ENCODE measurements around the gene TMEM150B.
"Not testable (repeated sequence)": the region's sequence is repeated elsewhere in the genome, so short reads cannot be mapped to it uniquely, and the experiment has no call there.

The TMEM150B gene

DNA sequence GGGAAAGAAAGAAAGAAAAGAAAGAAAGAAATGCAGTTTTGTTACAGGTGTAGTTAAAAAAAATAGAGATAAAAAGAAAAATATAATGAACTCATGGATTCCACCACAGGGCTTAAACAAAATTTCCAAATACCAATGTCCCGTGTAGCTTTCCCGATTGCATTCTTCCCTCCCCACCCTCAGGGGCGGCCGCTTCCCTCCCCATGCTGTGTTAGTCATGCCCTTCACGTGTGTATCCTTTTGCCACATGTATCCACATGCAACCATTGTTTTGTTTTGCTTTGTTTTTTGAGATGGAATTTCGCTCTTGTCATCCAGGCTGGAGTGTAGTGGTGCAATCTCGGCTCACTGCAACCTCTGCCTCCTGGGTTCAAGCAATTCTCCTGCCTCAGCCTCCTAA is 11.0 kb upstream of the TMEM150B start:
- no peak for DNase-seq

DNA sequence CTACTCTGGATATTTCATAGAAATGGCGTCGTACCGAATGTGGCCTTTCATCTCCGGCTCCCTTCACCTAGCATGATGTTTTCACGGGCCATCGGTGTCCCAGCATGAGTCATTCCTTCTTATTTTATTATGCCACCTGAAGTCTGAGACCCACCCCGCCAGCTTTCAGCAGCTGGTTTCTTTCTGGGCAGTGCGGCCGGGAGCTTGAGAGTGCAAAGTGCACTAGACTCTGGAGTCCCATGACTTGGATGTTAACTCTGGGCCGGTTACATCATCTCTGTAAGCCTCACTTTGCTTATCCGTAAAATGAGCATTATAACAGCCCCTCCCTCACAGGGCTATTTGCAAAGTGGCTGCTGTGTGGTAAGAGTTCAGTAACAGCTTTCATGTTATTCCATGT is 8.7 kb upstream of the TMEM150B start:
- DNase-seq = no peak

GRCh38 chr19:55329791-55330190 is 4.7 kb upstream of the TMEM150B start:
- not testable (repeated sequence) for DNase-seq

DNA sequence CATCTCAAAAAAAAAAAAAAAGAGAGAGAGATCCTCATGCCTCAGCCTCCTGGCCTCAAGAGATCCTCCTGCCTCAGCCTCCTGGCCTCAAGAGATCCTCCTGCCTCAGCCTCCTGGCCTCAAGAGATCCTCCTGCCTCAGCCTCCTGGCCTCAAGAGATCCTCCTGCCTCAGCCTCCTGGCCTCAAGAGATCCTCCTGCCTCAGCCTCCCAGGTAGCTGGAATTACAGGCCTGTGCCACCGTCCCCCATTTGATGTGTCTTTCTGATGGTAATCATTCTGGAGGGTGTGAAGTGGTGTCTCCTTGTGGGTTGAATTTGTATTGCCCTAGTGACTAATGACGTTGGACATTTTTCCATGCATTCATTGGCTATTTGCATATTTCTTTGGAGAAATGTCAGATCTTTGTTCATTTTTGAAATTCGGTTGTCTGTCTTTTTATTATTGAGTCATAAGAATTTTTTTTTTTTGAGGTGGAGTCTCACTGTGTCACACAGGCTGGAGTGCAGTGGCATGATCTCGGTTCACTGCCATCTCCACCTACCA is 3.7 kb upstream of the TMEM150B start:
- peak; percentile 57 for DNase-seq

GRCh38 chr19:55324662-55325061 is 479 bp downstream of the TMEM150B start:
- no peak for DNase-seq

DNA sequence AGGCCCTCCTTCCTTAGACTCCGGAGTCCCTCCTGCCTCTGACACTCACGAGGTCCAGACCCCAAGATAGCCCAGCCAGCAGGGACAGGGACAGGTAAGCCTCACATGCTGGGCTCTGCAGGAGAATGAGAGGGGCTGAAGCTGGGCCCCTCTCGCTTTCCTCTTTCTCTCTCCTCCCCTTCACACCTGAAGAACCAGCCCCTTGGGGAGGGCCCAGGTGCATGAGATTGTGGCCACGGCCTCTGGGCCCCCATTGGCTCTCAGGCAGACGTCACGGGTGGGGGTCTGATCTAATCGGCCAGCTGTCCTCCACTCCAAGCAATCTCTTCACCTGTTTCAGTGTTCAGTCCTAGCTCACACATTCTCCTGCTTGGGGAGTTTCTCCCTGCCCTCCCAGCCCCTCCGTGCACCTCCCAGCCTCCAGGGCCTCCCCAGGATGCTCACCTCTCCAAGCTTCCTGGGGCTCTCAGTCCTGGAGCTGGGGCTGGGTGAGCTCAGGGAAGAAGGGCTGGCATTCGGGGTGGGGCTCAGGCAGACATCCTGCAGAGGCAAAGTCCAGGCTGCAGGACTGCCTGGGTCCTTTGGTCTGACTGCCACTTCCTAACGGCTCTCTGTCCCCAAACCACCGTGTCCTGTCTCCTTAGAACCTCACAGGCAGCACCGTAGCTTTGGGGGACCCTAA is 2.8 kb downstream of the TMEM150B start:
- no peak for DNase-seq

DNA sequence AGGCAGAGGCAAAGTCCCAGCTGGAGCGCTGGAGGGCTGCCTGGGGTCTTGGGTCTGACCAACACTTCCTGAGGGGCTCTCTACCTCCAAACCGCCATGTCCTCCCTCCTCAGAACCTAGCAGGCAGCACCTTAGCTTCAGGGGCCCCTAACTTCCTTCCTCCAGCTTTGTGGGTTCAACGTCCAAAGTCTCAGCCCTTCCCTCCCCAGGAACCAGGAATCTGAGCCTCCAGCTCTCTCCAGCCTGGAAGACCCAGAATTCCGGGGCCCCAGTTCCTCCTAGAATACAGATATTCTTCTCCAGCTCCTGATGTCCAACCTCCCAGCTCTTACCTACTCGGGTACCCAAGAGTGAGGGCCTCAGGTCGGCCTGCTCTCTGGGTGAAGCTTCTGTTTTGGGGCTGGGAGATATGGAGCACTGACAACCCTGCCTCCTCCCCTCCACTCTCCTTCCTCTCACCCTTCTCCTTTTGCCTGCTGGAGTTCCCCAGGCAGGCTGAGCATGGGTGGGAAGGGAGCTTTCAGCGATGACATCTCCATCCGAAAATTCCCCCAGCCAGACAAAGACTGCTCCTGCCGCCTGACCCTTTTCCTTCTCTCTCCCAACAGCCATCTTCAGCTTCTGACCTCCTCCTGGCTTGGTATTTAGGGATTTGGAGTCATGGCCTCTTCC is 3.5 kb downstream of the TMEM150B start:
- DNase-seq = no peak

- no peak for DNase-seq
Observed at GRCh38 chr19:55320844-55321419, 4.2 kb downstream of the TMEM150B start.

DNA sequence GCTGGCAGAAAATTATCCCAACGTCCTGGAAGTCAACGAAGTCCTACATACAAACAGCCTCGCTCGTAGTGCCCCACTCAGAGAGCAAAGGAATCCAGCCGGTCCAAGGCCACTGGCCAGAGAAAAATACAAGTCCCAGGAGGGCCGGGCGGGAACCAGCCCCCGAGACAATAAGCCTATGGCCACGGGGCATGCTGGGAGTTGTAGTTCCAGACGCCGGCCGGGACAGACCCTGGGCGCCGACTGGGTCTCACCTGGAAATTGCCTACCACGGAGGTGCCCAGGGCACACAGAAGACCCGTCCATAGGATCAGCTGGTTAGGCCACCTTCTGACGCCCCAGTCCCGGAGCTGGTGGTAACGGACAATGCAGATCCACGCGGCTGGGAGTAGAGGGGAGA is 5.4 kb downstream of the TMEM150B start:
- no peak for DNase-seq

DNA sequence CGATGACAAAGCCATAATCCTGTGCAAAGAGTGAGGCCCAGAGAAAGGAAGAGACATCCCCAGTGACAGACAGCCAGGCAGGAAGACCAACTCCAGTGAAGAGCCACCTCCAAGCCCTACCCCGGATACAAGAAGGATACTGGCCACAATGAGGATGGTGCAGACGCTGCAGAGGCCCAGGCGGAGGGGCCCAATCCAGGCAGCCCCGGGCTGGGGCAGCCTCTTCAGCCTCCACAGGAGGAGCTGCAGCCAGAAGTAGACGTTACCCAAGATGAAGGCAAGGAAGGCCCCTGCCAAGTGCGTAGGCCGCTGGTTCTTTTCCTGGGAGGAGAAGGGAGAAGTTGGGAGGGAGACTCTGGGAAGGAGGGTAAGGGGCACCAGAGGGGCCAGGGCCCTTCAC is 8.5 kb downstream of the TMEM150B start:
- no peak for DNase-seq

GRCh38 chr19:55315956-55316525 is 9.1 kb downstream of the TMEM150B start:
- DNase-seq = no peak

DNA sequence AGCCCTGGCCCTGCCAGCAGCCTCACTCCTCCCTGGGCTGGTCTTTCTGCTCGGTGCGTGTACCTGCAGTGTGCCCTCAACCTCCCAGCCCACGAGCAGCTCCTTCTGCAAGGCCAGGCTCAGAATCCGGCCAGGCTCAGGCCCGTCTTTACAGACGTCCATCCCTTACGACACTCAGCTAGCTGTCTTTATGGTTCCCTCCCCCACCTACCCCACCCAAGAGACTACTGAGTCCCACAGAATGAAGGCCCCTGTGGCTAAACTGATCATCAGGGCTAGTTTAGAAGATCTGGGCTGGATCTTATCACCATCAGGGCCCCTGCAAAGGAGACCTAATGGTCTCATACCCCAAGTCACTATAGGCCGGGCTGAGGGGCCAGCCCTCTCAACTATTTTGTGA is 10.7 kb downstream of the TMEM150B start:
- no peak for DNase-seq

GRCh38 chr19:55312621-55313512 is 12.3 kb downstream of the TMEM150B start:
- no peak for DNase-seq

DNA sequence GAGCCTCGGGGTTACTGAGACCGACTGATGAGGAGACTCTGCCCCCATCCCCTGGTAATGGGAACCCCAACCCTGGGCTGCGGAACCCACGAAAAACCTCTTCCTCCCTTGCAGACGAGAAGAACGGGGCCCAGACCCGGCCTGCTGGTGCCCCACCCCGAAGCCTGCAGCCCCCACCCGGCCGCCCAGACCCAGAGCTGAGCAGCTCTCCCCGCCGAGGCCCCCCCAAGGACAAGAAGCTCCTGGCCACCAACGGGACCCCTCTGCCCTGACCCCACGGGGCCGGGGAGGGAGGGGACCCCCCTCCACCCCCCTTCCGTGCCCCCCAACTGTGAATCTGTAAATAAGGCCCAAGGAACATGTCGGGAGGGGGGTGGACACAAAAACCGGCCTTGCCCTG is 13.3 kb downstream of the TMEM150B start:
- DNase-seq = no peak

GRCh38 chr19:55311397-55311796 is 13.7 kb downstream of the TMEM150B start:
- DNase-seq = no peak

- no peak for DNase-seq
Observed at GRCh38 chr19:55310498-55310897, 14.6 kb downstream of the TMEM150B start.

GRCh38 chr19:55309448-55309847 is 15.7 kb downstream of the TMEM150B start:
- no peak for DNase-seq

- DNase-seq = no peak
Observed at GRCh38 chr19:55308281-55308680, 16.9 kb downstream of the TMEM150B start.

DNA sequence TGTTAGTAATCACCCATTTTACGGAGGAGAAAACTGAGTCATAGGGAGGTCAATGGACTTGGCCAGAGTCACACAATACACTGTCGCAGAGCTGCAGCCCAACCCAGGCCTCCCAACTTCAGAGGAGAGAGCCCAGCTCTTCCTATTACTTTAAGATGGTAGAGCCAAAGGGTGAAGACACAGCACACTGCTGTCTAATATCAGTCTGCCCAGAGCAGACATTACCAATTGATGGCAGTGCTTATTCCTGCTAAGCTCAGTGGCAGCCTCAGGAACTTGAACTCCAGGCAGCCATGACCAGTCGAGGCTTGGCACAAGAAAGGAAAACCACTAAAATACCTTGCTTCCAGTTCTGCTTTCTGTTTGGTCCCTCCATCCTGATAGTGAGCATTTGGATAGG is 18.4 kb downstream of the TMEM150B start:
- DNase-seq = no peak

DNA sequence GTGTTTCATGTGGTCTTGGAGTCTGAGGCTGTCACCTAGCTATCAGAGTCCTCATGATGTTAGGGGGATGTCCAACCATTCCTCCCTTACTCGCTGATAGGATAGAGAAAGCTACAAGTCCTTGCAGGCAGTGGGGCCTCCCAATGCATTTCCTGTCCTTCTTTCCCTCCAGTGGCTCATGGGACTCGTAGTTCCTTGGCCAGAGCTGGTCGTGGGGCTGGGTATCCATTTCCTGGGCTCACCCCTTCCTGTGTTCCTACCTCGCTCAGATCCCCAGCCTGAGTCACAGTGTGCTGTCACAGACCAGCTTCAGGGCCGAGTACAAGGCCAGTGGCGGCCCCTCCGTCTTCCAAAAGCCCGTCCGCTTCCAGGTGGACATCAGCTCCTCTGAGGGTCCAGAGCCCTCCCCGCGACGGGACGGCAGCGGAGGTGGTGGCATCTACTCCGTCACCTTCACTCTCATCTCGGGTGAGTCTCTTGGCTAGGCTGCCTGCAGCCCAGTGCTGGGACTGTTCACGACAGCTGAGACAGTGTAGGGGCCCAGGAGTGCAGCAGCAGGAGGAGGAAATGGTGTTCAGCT is 19.1 kb downstream of the TMEM150B start:
- DNase-seq = peak; percentile 22

GRCh38 chr19:55305491-55305890 is 19.6 kb downstream of the TMEM150B start:
- peak; percentile 62 for DNase-seq

GRCh38 chr19:55304980-55305379 is 20.2 kb downstream of the TMEM150B start:
- no peak for DNase-seq

Measured in OCI-M1 (cell line).